Measurements from ENCODE around the gene SCG3. TPM values are rescaled to one million over a fixed set of nuclear protein-coding genes. Genes with fewer than 3 reads are reported as not detected.

The SCG3 gene
- total RNA-seq, 1 experiment from 2014 or later = not detected

DNA sequence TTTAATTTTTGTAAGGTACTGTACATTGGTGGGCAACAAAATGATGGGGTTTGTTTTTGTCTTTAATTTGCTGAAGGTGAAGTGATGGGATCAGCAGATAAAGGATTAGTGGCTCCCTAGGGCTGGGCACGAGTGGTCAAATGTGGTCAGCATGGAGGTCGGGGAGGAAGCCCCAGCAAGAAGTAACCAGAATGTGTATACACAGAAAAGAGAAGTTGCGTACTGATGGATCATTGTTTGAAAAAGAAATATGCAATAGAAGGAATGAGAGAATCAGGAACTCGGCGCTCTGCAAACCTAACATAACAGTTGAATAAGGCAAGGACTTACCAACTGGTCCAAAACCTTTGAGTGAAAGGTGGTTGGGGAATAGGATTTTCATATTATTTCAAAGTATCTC lies 71.6 kb downstream of the SCG3 start:
- H3K27me3 ChIP-seq = peaks cover 8% of the 10 kb centered on the region
- no peaks in the 10 kb centered on the region for H3K36me3 ChIP-seq
- H3K4me3 ChIP-seq = peak overlapping the region; percentile 74; the same call in 1 of the 2 replicates
- H3K4me1 ChIP-seq = no peaks in the 10 kb centered on the region
- DNase-seq = no peak
- H3K27ac ChIP-seq = no peak overlapping the region
- no peaks in the 10 kb centered on the region for H3K9me3 ChIP-seq (replicated peaks)

DNA sequence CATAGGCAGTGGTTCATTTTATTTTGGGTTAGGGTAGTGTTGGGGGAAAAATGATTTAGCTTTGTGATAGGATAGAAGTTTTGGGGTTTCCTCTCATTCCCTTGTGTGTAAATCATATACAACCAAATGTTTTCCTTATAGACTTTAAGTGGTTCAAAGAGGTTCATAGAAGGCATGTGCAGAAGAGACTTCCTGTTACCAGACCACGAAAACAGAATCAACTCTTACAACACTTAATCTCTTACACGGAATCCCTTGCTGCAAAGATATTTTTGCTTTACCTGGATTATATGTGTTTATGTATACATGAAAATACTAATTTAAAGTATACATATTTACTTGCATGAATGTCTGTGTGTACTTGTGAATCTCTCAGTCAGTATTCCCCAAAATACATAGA lies 73.0 kb downstream of the SCG3 start:
- Histone ChIP-seq H3K27ac (no peak overlapping the region), H3K36me3 (no peaks in the 10 kb centered on the region), H3K4me3 (no peak overlapping the region), H3K27me3 (peaks cover 8% of the 10 kb centered on the region), H3K9me3 (replicated peaks) (no peaks in the 10 kb centered on the region), H3K4me1 (peaks cover 10% of the 10 kb centered on the region)
- DNase-seq = no peak

DNA sequence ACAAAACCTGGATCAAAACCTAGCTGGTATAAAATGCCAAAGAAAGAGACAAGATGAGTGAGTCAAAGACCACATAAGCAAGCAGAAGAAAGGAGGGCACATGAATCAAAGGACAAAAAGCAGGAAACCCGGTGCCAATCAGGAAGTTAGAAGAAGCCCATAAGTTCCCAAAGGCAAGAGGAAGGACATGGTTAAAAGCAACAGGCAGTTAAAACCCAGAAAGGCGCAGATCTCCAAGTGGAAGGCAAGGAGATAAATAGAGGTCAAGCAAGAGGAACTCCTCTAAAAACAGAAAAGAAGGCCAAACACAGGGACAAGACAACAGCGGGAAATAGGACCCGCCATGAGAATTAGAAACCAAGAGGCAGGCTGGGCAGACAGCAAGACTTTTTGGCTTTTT lies 74.5 kb downstream of the SCG3 start:
- H3K27ac ChIP-seq = no peak overlapping the region
- H3K4me1 ChIP-seq = peaks cover 18% of the 10 kb centered on the region
- H3K4me3 ChIP-seq = no peak overlapping the region
- no peaks in the 10 kb centered on the region for H3K9me3 ChIP-seq (replicated peaks)
- H3K27me3 ChIP-seq = peaks cover 4% of the 10 kb centered on the region
- H3K36me3 ChIP-seq = no peaks in the 10 kb centered on the region
- no peak for DNase-seq

DNA sequence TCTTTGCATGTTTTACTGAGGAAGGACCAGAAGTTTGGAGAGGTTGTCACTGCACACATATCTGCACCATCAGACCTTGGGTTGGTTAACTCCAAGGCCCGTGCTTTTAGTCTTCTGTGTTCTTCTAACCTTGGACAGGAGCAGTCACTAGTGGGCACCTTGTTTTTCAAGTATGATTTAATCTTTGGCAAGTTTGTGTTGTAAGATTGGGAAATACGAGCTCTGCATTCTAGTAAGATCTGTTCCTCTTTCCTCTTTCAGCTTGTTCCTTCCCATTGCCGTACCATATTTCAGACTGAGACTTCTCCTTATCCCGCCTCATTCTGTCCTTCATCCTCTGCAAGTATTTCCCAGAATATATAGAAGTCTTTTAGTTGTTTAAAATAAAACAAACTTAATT lies 75.2 kb downstream of the SCG3 start:
- no peak overlapping the region for H3K4me3 ChIP-seq
- no peak overlapping the region for H3K27ac ChIP-seq
- H3K9me3 ChIP-seq (replicated peaks) = no peaks in the 10 kb centered on the region
- H3K4me1 ChIP-seq = peaks cover 18% of the 10 kb centered on the region
- no peaks in the 10 kb centered on the region for H3K36me3 ChIP-seq
- H3K27me3 ChIP-seq = no peaks in the 10 kb centered on the region
- DNase-seq = no peak

DNA sequence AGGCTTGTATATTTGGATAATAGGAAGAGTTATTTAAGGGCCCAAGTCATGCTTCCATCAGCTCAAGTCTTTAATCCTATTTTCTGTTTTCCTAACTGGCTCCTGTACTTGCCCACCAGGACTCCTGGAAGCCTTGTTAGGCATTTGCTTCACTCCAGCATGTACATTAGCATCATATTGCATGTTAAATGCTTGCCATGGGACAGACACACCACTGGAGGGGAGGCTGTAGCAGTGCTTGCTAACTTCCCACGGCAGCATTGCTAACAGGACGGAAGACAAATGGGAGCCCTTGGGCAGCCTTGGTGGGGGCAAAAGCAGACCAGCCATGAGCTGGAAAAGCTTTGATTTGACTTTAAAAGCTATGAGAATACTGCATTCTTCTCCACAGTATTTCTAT lies 76.1 kb downstream of the SCG3 start:
- H3K27me3 ChIP-seq = no peaks in the 10 kb centered on the region
- no peak for DNase-seq
- no peak overlapping the region for H3K4me3 ChIP-seq
- H3K36me3 ChIP-seq = no peaks in the 10 kb centered on the region
- no peak overlapping the region for H3K27ac ChIP-seq
- H3K4me1 ChIP-seq = peaks cover 18% of the 10 kb centered on the region
- H3K9me3 ChIP-seq (replicated peaks) = no peaks in the 10 kb centered on the region

DNA sequence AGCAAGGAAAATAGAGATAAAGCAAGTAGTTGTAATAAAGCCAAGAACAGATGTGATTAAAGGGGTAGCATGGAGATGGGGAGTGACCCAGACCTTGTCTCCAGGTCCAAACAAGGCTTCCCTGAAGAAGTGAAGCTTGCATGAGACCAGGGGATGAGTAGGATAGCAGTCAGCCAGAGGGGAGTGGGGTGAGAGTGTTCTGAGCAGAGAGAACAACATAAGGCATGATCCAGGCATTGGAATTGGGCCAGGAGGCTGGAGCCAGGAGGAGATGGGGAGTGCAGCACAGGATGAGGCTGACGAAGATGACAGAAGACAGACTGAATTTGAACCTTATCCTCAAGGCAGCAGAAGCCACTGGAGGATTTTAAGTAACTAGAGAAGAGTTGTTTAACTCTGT lies 77.3 kb downstream of the SCG3 start:
- H3K36me3 ChIP-seq = no peaks in the 10 kb centered on the region
- H3K4me3 ChIP-seq = no peak overlapping the region
- no peak overlapping the region for H3K27ac ChIP-seq
- H3K9me3 ChIP-seq (replicated peaks) = no peaks in the 10 kb centered on the region
- peaks cover 18% of the 10 kb centered on the region for H3K4me1 ChIP-seq
- H3K27me3 ChIP-seq = no peaks in the 10 kb centered on the region
- DNase-seq = peak; percentile 60

DNA sequence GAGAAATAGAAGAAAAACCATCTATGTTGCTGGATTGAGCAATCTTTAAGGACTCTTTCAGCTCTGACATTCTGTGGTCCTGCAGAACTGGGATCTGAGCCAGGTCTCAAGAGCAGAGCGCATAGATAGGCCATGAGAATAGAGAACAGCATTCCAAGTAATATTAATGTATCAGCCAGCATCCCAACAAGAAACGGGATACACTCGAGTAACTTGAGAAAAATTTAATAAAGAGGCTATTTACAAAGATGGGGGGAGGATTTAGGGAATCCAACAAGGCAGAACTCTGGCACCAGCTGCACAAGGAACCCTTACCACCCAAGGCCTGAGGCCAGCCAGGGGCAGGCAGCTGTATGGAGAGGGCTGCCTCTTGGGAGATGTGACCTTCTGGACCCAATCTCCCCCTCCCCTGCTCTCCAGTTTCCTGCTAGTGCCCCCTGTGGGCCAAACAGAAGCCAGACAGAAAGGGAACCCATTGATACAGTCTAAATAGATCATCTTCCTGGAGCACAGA lies 78.3 kb downstream of the SCG3 start:
- H3K9me3 ChIP-seq (replicated peaks) = no peaks in the 10 kb centered on the region
- peaks cover 18% of the 10 kb centered on the region for H3K4me1 ChIP-seq
- H3K36me3 ChIP-seq = no peaks in the 10 kb centered on the region
- H3K27ac ChIP-seq = no peak overlapping the region
- no peaks in the 10 kb centered on the region for H3K27me3 ChIP-seq
- peak; percentile 84 to 86 for DNase-seq
- H3K4me3 ChIP-seq = no peak overlapping the region

DNA sequence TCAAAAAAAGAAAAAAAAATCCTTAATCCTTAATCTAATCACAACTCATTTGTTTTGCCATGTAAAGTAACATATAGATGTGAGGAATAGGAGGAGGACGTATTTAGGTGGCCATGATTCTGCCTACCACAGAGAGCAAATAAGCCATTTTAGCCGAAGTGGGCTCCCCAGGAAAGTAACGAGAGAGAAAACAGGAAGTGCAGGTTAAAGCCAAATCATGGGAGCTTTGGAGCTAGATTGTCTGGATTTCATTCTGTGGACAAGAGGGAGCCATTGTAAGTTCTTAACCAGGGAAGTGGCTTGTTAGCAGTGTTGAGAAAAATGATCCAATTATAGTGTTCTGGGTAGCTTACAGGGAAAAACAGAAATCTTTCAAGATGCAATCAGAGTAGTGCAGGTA lies 79.5 kb downstream of the SCG3 start:
- H3K4me3 ChIP-seq = no peak overlapping the region
- no peak for DNase-seq
- no peak overlapping the region for H3K27ac ChIP-seq
- no peaks in the 10 kb centered on the region for H3K27me3 ChIP-seq
- H3K36me3 ChIP-seq = no peaks in the 10 kb centered on the region
- peaks cover 18% of the 10 kb centered on the region for H3K4me1 ChIP-seq
- no peaks in the 10 kb centered on the region for H3K9me3 ChIP-seq (replicated peaks)

DNA sequence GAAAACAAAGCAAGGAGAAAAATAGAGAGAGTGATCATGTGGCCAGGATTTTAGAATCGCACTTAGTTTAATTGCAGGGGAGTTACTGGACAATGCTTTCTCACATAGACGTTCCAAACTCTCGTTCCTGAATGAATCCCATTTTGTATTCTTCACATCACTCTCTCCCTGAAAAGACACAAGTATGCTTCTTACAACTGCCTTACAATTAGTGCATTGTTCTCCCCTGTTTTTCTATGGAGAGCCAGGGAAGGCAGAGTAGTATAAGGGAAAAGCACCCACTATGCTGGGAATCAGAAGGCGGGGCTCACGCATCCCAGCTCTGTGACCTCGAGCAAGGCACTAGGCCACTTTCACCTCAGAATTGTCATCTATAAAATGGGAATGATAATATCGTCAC lies 84.4 kb downstream of the SCG3 start:
- H3K27me3 ChIP-seq = no peaks in the 10 kb centered on the region
- no peaks in the 10 kb centered on the region for H3K4me1 ChIP-seq
- no peak for DNase-seq
- H3K36me3 ChIP-seq = no peaks in the 10 kb centered on the region
- H3K27ac ChIP-seq = no peak overlapping the region
- H3K9me3 ChIP-seq (replicated peaks) = no peaks in the 10 kb centered on the region
- no peak overlapping the region for H3K4me3 ChIP-seq

DNA sequence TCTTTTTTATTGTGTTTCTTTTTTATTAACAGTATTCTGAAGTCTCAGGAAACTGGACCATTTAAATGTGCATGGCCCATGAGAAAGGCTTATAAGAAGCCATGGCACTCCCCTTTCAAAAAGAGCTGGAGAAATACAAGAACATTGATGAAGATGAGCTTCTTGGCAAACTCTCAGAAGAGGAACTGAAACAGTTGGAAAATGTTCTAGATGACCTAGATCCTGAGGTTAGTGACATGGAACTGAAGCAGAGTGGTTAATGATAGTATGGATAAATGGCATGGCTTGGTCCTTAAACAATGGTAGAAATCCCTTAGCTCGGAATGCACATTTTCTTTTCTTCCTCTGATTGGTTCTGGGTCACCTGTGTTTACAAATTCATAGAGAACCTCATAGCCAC lies 85.0 kb downstream of the SCG3 start:
- Histone ChIP-seq H3K27me3 (no peaks in the 10 kb centered on the region), H3K4me3 (no peak overlapping the region), H3K36me3 (no peaks in the 10 kb centered on the region), H3K9me3 (replicated peaks) (no peaks in the 10 kb centered on the region), H3K27ac (no peak overlapping the region), H3K4me1 (no peaks in the 10 kb centered on the region)
- no peak for DNase-seq

DNA sequence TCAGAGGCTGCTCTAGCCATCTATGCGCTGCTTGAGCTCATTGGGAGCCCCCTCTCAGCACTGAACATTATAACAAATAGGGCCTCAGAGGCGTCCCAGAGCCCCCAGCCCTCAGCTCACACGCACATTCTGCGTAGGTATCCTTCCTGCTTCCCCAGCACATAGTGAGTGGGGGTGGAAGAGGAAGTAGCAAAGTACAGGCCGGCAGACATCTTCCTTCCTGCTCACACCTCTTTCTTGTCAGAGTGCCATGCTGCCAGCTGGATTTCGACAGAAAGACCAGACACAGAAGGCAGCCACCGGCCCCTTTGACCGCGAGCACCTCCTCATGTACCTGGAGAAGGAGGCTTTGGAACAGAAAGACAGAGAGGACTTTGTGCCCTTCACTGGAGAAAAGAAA lies 86.7 kb downstream of the SCG3 start:
- H3K4me3 ChIP-seq = no peak overlapping the region
- H3K36me3 ChIP-seq = no peaks in the 10 kb centered on the region
- no peaks in the 10 kb centered on the region for H3K4me1 ChIP-seq
- DNase-seq = no peak
- no peaks in the 10 kb centered on the region for H3K9me3 ChIP-seq (replicated peaks)
- no peaks in the 10 kb centered on the region for H3K27me3 ChIP-seq
- H3K27ac ChIP-seq = no peak overlapping the region

Other genes starting within 250 kb of the SCG3 start
- gene DMXL2, start 58.7 kb upstream of the SCG3 start, total RNA-seq (2014; rRNA removed; shearing (Covaris generic)) = 16.7 and 22.4 TPM in 2 replicates
- 2.0 and 2.9 TPM in 2 replicates for gene LYSMD2, start 56.2 kb downstream of the SCG3 start, total RNA-seq (2014; rRNA removed; shearing (Covaris generic))
- 3.1 and 3.2 TPM in 2 replicates for gene TMOD2, start 70.1 kb downstream of the SCG3 start, total RNA-seq (2014; rRNA removed; shearing (Covaris generic))
- 31.2 and 33.1 TPM in 2 replicates for gene TMOD3, start 148.2 kb downstream of the SCG3 start, total RNA-seq (2014; rRNA removed; shearing (Covaris generic))